HFFc6 (cell line): ENCODE data around the gene TIMM17A. TPM values are rescaled to one million over a fixed set of nuclear protein-coding genes. Genes with fewer than 3 reads are reported as not detected.

ENCODE experiments used
- DNase-seq: peaks from one replicate; pipeline ENCODE4 v3.0.0-alpha.2; 2018
- H3K27ac Mint-ChIP-seq: 2 replicates; pipeline ENCODE4 v1.8.0; 2020; ENCODE audit warnings: mild to moderate bottlenecking, mixed read lengths
- H3K27me3 Mint-ChIP-seq: 2 replicates; pipeline ENCODE4 v1.8.0; 2021; ENCODE audit warnings: mild to moderate bottlenecking, moderate library complexity, mixed read lengths; ENCODE audit not compliant: insufficient read depth
- H3K36me3 Mint-ChIP-seq: 2 replicates; pipeline ENCODE4 v1.8.0; 2021; ENCODE audit warnings: low read depth, mixed read lengths
- H3K4me1 Mint-ChIP-seq: 2 replicates; pipeline ENCODE4 v1.8.0; 2020; ENCODE audit warnings: low read depth, mixed read lengths
- H3K4me3 Mint-ChIP-seq: 2 replicates; pipeline ENCODE4 v1.8.0; 2020; ENCODE audit warnings: mild to moderate bottlenecking, moderate library complexity, mixed read lengths
- H3K9me3 Mint-ChIP-seq: 2 replicates; pipeline ENCODE4 v1.8.0; 2020; ENCODE audit warnings: mild to moderate bottlenecking, mixed read lengths
- long read RNA-seq: library from polyadenylated mRNA; unstranded; transcript quantifications from one replicate; pipeline ENCODE4 v2.0.0, GENCODE V29; 2019
- total RNA-seq, 6 experiments: library from RNA; stranded (reverse); fragmentation: NEBNext Ultra II Directional; extraction: Animal tissue kit (Norgen Biotek cat#: 25700); gene quantifications; 2 replicates in 1 of 6; 3 replicates in 5 of 6; pipeline ENCODE4 v1.2.3, GENCODE V29; 2021
- TF ChIP-seq, protein P1 (sequence below): fragments of 200-600 bp; sonication (generic); IDR thresholded peaks from 2 replicates; pipeline ENCODE4 v1.5.0; 2021; ENCODE audit warnings: antibody characterized with exemption, mild to moderate bottlenecking

TIMM17A gene
- 100 to 1,000 TPM; 114 to 128 (median 122) TPM for total RNA-seq
- long read RNA-seq, transcript TIMM17A-201 (6 exons, 1,659 nt), result major isoform, 151 of 171 reads
- long read RNA-seq, partial matches to known transcripts, result 7 of 171 reads
- long read RNA-seq, other reads (novel, unspliced or antisense), result 11 of 171 reads

DNA sequence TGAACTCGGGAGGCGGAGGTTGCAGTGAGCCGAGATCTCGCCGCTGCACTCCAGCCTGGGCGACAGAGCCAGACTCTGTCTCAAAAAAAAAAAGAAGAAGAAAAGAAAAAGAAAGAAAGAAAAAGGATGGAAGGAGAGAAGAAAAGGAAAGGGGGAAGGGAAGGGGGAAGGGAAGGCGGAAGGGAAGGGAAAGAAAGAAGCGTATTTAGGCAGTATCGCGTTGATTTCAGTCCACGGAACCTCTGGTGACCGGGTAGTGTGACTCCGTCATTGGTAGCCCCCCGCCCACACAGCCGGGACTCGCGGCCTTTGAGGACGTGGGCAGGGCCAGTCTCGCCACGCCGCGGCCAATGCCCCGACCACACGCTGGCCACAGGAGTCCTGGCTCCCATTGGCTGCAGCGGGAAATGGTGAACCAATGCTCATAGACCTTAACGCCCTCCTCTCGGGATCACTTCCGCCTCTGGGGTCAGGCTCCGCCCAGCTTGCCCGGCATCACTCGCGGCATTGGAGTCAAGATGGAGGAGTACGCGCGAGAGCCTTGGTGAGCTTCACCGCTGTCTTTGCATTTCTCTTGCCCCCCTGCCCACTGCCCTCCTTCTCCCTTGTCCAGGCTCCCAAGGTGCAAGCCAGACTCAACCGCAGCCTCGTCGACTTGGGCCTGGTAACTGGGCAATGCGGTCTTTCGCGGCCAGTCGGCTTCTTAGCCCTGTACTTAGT is at the start of gene TIMM17A:
Gene TIMM17A (plus strand): TSS at position 495 of the 720 bp plus-strand sequence. CDS start 24 bp downstream, at position 519.
- peak within 1 kb of the TSS; percentile 95 for H3K27ac Mint-ChIP-seq
- peaks cover 33% of the 10 kb centered on the region for H3K36me3 Mint-ChIP-seq
- peaks cover 4% of the 10 kb centered on the region for H3K27me3 Mint-ChIP-seq
- H3K9me3 Mint-ChIP-seq, result no peaks in the 10 kb centered on the region
- TF ChIP-seq, protein P1, sequence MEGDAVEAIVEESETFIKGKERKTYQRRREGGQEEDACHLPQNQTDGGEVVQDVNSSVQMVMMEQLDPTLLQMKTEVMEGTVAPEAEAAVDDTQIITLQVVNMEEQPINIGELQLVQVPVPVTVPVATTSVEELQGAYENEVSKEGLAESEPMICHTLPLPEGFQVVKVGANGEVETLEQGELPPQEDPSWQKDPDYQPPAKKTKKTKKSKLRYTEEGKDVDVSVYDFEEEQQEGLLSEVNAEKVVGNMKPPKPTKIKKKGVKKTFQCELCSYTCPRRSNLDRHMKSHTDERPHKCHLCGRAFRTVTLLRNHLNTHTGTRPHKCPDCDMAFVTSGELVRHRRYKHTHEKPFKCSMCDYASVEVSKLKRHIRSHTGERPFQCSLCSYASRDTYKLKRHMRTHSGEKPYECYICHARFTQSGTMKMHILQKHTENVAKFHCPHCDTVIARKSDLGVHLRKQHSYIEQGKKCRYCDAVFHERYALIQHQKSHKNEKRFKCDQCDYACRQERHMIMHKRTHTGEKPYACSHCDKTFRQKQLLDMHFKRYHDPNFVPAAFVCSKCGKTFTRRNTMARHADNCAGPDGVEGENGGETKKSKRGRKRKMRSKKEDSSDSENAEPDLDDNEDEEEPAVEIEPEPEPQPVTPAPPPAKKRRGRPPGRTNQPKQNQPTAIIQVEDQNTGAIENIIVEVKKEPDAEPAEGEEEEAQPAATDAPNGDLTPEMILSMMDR, result no peak; the same call in 1 of the 2 replicates
- DNase-seq, result peak; percentile 99
- H3K4me1 Mint-ChIP-seq, result peaks cover 25% of the 10 kb centered on the region
- peak within 1 kb of the TSS; percentile 97 for H3K4me3 Mint-ChIP-seq

DNA sequence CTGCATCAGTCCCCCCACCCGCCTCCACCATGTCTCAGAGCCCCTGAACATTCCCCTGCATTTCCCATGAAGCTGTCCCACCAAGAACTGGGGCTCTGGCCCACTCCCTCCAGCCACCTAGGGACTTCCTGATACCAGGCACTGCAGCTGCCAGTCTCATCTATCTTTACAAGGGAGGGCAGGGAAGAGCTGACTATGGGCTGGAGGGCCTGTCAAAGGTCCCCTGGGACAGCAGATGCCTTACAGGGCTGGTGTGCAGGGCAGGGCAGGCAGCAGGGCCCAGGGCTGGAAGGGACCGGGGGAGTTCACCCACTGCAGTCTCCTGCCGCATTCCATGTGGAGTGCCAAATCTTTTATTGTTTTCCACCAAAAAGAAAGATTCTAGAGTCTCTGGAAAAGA is 49.0 kb upstream of the TIMM17A start:
- TF ChIP-seq, protein P1, result no peak
- no peak for DNase-seq
- H3K9me3 Mint-ChIP-seq, result no peaks in the 10 kb centered on the region
- H3K4me1 Mint-ChIP-seq, result peaks cover 45% of the 10 kb centered on the region
- H3K4me3 Mint-ChIP-seq, result no peak overlapping the region
- peak overlapping the region; percentile 89; the same call in 1 of the 2 replicates for H3K27ac Mint-ChIP-seq
- peaks cover 2% of the 10 kb centered on the region; the same call in 1 of the 2 replicates for H3K27me3 Mint-ChIP-seq
- H3K36me3 Mint-ChIP-seq, result peaks cover 16% of the 10 kb centered on the region

DNA sequence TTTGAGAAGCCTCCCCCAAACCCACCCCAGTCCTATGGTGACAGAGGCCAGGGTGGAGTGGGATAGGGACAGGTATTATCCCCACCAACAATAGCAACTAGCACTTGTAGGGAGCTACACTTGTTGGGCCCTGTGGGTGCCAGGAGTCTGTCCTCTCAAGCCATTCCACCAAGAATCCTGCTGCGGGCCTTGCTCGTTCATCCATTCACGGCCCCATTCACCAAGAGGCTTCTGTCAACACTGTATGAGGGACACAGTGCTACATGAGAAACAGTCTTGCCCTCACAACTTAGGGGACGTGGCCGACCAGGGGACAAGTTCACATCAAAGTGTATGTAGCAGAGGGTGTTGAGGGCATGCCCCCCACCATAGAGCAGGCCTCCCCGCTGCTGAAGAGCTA is 47.7 kb upstream of the TIMM17A start:
- Mint-ChIP-seq H3K4me1 (peaks cover 37% of the 10 kb centered on the region), H3K36me3 (peaks cover 9% of the 10 kb centered on the region), H3K27me3 (peaks cover 2% of the 10 kb centered on the region; the same call in 1 of the 2 replicates), H3K9me3 (no peaks in the 10 kb centered on the region), H3K27ac (no peak overlapping the region), H3K4me3 (no peak overlapping the region)
- DNase-seq, result no peak
- TF ChIP-seq, protein P1, result no peak

DNA sequence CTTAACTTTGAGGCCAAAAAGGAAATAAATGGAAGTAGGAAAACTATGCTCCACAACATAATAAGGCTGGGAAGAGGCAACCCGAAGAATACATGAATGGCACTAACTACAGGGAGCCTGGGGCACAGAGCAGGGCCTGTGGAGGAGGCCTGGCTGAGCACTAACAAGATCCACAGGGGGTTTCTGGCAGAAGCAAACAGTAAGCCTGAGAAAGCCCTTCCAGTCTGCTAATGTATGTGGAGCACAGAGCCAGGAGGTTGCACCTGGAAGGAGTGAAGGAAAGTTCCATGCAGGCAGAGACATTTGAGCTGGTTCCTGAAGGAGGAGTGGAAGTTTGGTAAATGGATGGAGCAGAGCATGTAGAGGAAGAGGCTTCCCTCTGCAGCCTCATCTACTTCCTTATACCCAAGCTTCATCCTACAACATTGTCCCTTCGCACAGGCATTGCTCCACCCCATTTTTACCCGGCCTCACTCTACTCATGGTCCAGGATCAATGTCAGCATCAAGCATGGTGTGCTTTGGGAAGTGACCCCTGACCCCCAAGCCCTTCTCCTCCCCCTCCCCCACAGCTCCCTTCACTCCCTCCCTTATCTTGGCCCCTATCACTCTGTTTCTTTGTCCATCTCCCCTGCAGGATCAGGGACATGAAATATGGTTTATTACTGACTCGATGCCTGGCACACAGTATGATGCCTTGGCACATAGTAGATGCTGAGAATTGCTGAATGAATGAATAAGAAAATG is 43.3 kb upstream of the TIMM17A start:
- no peak overlapping the region for H3K27ac Mint-ChIP-seq
- H3K27me3 Mint-ChIP-seq, result peaks cover 6% of the 10 kb centered on the region; the same call in 1 of the 2 replicates
- no peak overlapping the region for H3K4me3 Mint-ChIP-seq
- no peaks in the 10 kb centered on the region for H3K9me3 Mint-ChIP-seq
- H3K36me3 Mint-ChIP-seq, result peaks cover 16% of the 10 kb centered on the region; the same call in 1 of the 2 replicates
- no peak for DNase-seq
- peaks cover 29% of the 10 kb centered on the region for H3K4me1 Mint-ChIP-seq
- TF ChIP-seq, protein P1, result no peak

DNA sequence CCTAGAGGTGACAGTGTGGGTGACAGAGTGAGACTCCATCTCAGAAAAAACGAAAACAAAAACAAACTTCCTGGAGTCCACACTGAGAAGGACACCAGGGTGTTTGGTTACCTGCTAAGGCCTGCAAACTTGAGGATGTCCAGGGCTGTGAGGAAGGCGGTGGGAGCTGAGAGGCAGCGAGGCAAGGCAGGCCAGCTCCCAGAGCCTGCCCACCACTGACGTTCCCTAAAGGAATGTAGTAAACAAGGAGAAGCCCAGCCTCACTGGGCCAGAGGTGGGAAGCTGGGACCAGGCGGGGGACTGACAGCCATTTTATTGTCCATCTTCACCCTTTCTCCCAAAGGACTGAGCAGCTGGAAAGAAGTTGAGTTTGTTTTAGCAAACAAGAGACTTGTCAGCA is 42.5 kb upstream of the TIMM17A start:
- H3K9me3 Mint-ChIP-seq, result no peaks in the 10 kb centered on the region
- H3K4me1 Mint-ChIP-seq, result peaks cover 38% of the 10 kb centered on the region
- no peak overlapping the region for H3K27ac Mint-ChIP-seq
- no peak for DNase-seq
- no peak overlapping the region for H3K4me3 Mint-ChIP-seq
- H3K36me3 Mint-ChIP-seq, result peaks cover 16% of the 10 kb centered on the region; the same call in 1 of the 2 replicates
- TF ChIP-seq, protein P1, result no peak
- H3K27me3 Mint-ChIP-seq, result peaks cover 6% of the 10 kb centered on the region; the same call in 1 of the 2 replicates
